Omental fat pad (tissue), 4 donors: ENCODE measurements around the gene KMT2B. TPM values are rescaled to one million over a fixed set of nuclear protein-coding genes. Genes with fewer than 3 reads are reported as not detected.

Source experiments
- ATAC-seq: fragments of 150-250 bp; one replicate; pipeline ENCODE4 v1.9.1; 2016; ENCODE audit warnings: mild to moderate bottlenecking, moderate library complexity; ENCODE audit not compliant: low FRiP score
- DNase-seq: peaks from one replicate; pipeline ENCODE4 v3.0.0-alpha.2; 2019; ENCODE audit warnings: low spot score
- CTCF ChIP-seq, 3 donors: fragments of 450-650 bp; IDR thresholded peaks; one replicate each; pipeline ENCODE4 v1.5.1; 2016 to 2017; ENCODE audit warnings: antibody characterized with exemption in 3 of 3, mild to moderate bottlenecking in 3 of 3, moderate library complexity in 2 of 3
- total RNA-seq, 4 donors: library from RNA; depleted of rRNA; stranded (reverse); fragments of >200 nt; gene quantifications; one replicate each; pipeline ENCODE4 v1.1.0, GENCODE V29; 2016

KMT2B gene
- total RNA-seq, 4 donors from 2014 or later: 11.5 to 28.7 (median 19.8) TPM

GRCh38 chr19:35743640-35744429 lies 26.0 kb downstream of the KMT2B start:
- DNase-seq (no peak), ATAC-seq (no peak)
- TF ChIP-seq CTCF (IDR thresholded peaks at IDR 0.05): no peak

- ATAC-seq (peak; percentile 72), DNase-seq (peak; percentile 85)
- TF ChIP-seq CTCF (IDR thresholded peaks at IDR 0.05): no peak
These were observed 26.9 kb downstream of the KMT2B start for GRCh38 chr19:35744430-35745327.

GRCh38 chr19:35745328-35746086 lies 27.7 kb downstream of the KMT2B start, which contains the start of the genes PSENEN and U2AF1L4:
TSS of gene PSENEN (plus strand) at chr19:35745651. CDS start at chr19:35745931, 280 bp downstream.
TSS of gene U2AF1L4 (minus strand) at chr19:35745418. CDS start at chr19:35745391, 27 bp downstream.
- TF ChIP-seq CTCF (IDR thresholded peaks at IDR 0.05): no peak

GRCh38 chr19:35746087-35746462 lies 28.3 kb downstream of the KMT2B start:
- TF ChIP-seq CTCF (IDR thresholded peaks at IDR 0.05): no peak
- DNase-seq (no peak), ATAC-seq (no peak)

More at GRCh38 chr19:35745328-35746086, 27.7 kb downstream of the KMT2B start, which contains the start of the genes PSENEN and U2AF1L4:
- peak; percentile 70 for DNase-seq
- ATAC-seq: peak; percentile 79

GRCh38 chr19:35746531-35746930 lies 28.7 kb downstream of the KMT2B start:
- ATAC-seq (no peak), DNase-seq (no peak)
- no peak for TF ChIP-seq CTCF (IDR thresholded peaks at IDR 0.05)
